GM19240 (cell line): Measurements from ENCODE around the gene YY1.
"Not testable (repeated sequence)": the region's sequence is repeated elsewhere in the genome, so short reads cannot be mapped to it uniquely, and the experiment has no call there.

ENCODE experiments used
- DNase-seq: peaks from one replicate; pipeline ENCODE4 v3.0.0; 2011; ENCODE audit warnings: low spot score; ENCODE audit not compliant: insufficient read length

The YY1 gene

GRCh38 chr14:100243020-100243419 is 4.1 kb downstream of the YY1 start:
- no peak for DNase-seq

GRCh38 chr14:100246809-100247428 is 8.0 kb downstream of the YY1 start:
- no peak for DNase-seq

- DNase-seq: no peak
Observed at GRCh38 chr14:100250732-100251465, 12.0 kb downstream of the YY1 start.

- DNase-seq: no peak
Observed at GRCh38 chr14:100252684-100253083, 13.7 kb downstream of the YY1 start.

- no peak for DNase-seq
Observed at GRCh38 chr14:100256339-100256895, 17.5 kb downstream of the YY1 start.

- DNase-seq: no peak
Observed at GRCh38 chr14:100261621-100262020, 22.7 kb downstream of the YY1 start.

GRCh38 chr14:100262545-100262944 is 23.6 kb downstream of the YY1 start:
- no peak for DNase-seq

- no peak for DNase-seq
Observed at GRCh38 chr14:100263141-100263540, 24.2 kb downstream of the YY1 start.

GRCh38 chr14:100267990-100268389 is 29.0 kb downstream of the YY1 start:
- DNase-seq: no peak

GRCh38 chr14:100268591-100269207 is 29.8 kb downstream of the YY1 start:
- DNase-seq: no peak

GRCh38 chr14:100271247-100271939 is 32.4 kb downstream of the YY1 start:
- DNase-seq: no peak

- DNase-seq: no peak
Observed at GRCh38 chr14:100274250-100274649, 35.3 kb downstream of the YY1 start.

- no peak for DNase-seq
Observed at GRCh38 chr14:100275214-100275613, 36.3 kb downstream of the YY1 start.

GRCh38 chr14:100278702-100279101 is 39.8 kb downstream of the YY1 start:
- no peak for DNase-seq

GRCh38 chr14:100279133-100279532 is 40.2 kb downstream of the YY1 start:
- DNase-seq: no peak

- DNase-seq: no peak
Observed at GRCh38 chr14:100279563-100279962, 40.6 kb downstream of the YY1 start.

GRCh38 chr14:100281286-100282082 is 42.5 kb downstream of the YY1 start:
- DNase-seq: no peak

- DNase-seq: no peak
Observed at GRCh38 chr14:100282083-100282350, 43.1 kb downstream of the YY1 start.

- no peak for DNase-seq
Observed at GRCh38 chr14:100282766-100283419, 43.9 kb downstream of the YY1 start.

- DNase-seq: not testable (repeated sequence)
Observed at GRCh38 chr14:100283436-100283835, 44.5 kb downstream of the YY1 start.
